HG03280 (cell line): ENCODE results near the gene PIP5KL1.

Experiments
- ATAC-seq: cut with Tn5 transposase; IDR thresholded peaks from one replicate; pipeline ENCODE4 v1.9.1; 2021; ENCODE audit warnings: mild to moderate bottlenecking, moderate library complexity; ENCODE audit not compliant: unreplicated experiment

Gene PIP5KL1

DNA sequence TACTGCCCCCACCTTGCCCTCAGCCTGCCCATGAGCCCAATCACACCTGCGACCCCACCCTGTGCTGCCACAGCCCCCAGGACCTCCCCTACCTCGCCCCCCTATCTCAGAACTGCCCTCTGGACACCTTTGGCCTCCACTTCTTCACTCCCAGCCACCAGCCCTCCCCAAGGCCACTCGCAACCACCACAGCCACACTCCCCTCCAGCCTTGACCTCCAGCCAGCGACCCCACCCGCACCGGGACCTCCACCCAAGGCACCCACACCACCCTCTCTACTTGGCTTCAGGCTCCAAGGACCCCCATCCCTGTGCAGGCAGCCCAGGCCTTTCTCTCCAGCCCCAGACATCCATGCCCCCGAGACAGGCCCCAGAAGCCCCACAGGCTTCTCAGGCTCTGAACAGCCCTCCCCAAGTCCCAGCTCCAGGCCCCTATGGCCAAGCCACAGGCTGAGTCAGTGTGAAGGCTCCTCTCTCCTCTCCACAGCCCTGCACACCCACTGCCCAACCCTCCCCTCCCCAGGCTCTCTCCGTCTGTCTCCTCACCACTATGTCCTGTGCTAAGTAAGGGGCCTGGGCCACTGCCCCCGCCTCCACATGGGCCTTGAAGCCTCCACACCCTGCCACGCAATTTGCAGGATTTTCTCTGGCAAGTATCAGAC lies 55.1 kb downstream of the PIP5KL1 start:
- no peak for ATAC-seq

GRCh38 chr9:127874301-127875221 lies 56.0 kb downstream of the PIP5KL1 start:
- no peak for ATAC-seq

GRCh38 chr9:127873886-127874285 lies 56.7 kb downstream of the PIP5KL1 start:
- no peak for ATAC-seq

GRCh38 chr9:127873223-127873691 lies 57.3 kb downstream of the PIP5KL1 start:
- ATAC-seq, result no peak

DNA sequence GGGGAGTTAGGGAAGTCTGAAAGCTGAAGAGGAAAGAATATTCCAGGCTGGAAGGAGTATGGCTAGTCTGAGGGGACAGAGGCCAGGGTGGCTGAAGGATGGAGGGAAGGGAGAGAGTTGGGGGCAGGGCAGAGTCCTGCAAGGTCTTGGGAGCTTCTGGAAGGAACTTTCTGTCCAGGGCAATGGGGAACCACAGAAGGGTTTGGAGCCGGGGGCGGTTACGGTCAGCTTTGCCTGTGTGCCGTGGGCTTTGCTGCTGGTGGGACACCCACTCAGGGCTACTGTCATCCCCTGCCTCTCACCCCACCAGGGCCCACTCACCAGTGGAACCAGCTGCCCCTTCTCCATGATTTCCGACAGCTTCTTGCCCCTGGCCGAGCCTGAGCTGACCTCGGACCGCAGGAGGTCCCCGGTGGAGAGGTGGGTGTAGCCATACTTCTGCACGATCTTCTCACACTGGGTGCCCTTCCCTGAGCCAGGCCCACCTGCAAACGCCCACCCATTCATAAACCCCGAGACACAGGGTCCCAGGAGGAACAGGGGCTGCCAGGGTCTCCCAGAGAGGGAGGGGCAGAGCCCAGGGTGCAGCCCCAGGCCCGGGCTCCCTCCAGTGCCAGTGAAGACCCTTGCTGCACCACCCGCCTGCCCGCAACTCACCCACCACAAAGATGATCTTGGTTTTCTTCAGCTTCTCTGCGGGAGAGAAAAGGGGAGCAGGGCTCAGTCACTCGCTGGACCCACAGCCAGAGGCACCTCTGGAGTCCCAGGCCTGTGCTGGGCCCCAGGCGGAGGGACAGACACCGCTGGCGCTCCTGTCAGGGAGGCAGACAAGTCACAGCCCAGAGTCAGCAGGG lies 58.0 kb downstream of the PIP5KL1 start:
- no peak for ATAC-seq

GRCh38 chr9:127871531-127871930 lies 59.0 kb downstream of the PIP5KL1 start:
- ATAC-seq, result no peak

- ATAC-seq, result no peak
Measured at GRCh38 chr9:127870887-127871286, 59.7 kb downstream of the PIP5KL1 start.
